H1 (cell line): ENCODE measurements around the gene PTPRT.

Experiments
- CBX5 ChIP-seq: fragments of 300-800, 300-1000 bp; sonication (generic); IDR thresholded peaks from 2 replicates; pipeline ENCODE4 v1.7.1; 2016; ENCODE audit warnings: antibody characterized with exemption, low read length, low read depth
- EP300 ChIP-seq, 2 experiments: IDR thresholded peaks; 1 replicate in 1 of 2; 2 replicates in 1 of 2; pipeline ENCODE4 v1.6.1; 2011 to 2012; ENCODE audit warnings: low read depth in 2 of 2, low read length in 2 of 2, mild to moderate bottlenecking in 2 of 2, borderline replicate concordance in 1 of 2, inconsistent platforms in 1 of 2, moderate library complexity in 1 of 2
- EZH2 ChIP-seq: fragments of 200-600 bp; sonication (generic); IDR thresholded peaks from 2 replicates; pipeline ENCODE4 v1.7.1; 2012; ENCODE audit warnings: low read depth, mild to moderate bottlenecking, moderate library complexity, low read length, inconsistent platforms; ENCODE audit not compliant: severe bottlenecking
- MAFK ChIP-seq: IDR thresholded peaks from 2 replicates; pipeline ENCODE4 v1.6.1; 2012; ENCODE audit warnings: low read depth, mild to moderate bottlenecking, improper control_type of control experiment, low read length
- POLR2A ChIP-seq, 2 experiments: IDR thresholded peaks; 1 replicate in 1 of 2; 2 replicates in 1 of 2; pipeline ENCODE4 v1.6.1; 2011; ENCODE audit warnings: low read depth in 2 of 2, low read length in 2 of 2, mild to moderate bottlenecking in 2 of 2; ENCODE audit errors: control extremely low read depth in 1 of 2
- POLR2AphosphoS5 ChIP-seq: IDR thresholded peaks from 2 replicates; pipeline ENCODE4 v1.6.1; 2011; ENCODE audit warnings: low read depth, low read length
- RAD21 ChIP-seq, 2 experiments: IDR thresholded peaks in 1 of 2; conservative IDR thresholded peaks in 1 of 2; 2 replicates each; pipeline ENCODE4 v1.6.1; 2011; ENCODE audit warnings: low read depth in 2 of 2, low read length in 2 of 2, improper control_type of control experiment in 1 of 2, inconsistent platforms in 1 of 2, mild to moderate bottlenecking in 1 of 2, moderate library complexity in 1 of 2
- SP1 ChIP-seq: IDR thresholded peaks from 2 replicates; pipeline ENCODE4 v1.6.1; 2011; ENCODE audit warnings: low read depth, low read length
- SRF ChIP-seq: IDR thresholded peaks from 2 replicates; pipeline ENCODE4 v1.6.1; 2011; ENCODE audit warnings: mild to moderate bottlenecking, low read depth, low read length, moderate library complexity
- TF ChIP-seq, protein P1 (sequence below), 3 experiments: IDR thresholded peaks; 1 replicate in 2 of 3; 2 replicates in 1 of 3; pipeline versions ENCODE4 v1.5.1 to v1.6.1; 2011; ENCODE audit warnings: low read length in 3 of 3, mild to moderate bottlenecking in 3 of 3, inconsistent platforms in 2 of 3, low read depth in 1 of 3, moderate library complexity in 1 of 3; ENCODE audit not compliant: insufficient read depth in 1 of 3; ENCODE audit errors: control extremely low read depth in 1 of 3
- TF ChIP-seq, protein P2 (sequence below): IDR thresholded peaks from 2 replicates; pipeline ENCODE4 v1.6.1; 2012; ENCODE audit warnings: inconsistent platforms

DNA sequence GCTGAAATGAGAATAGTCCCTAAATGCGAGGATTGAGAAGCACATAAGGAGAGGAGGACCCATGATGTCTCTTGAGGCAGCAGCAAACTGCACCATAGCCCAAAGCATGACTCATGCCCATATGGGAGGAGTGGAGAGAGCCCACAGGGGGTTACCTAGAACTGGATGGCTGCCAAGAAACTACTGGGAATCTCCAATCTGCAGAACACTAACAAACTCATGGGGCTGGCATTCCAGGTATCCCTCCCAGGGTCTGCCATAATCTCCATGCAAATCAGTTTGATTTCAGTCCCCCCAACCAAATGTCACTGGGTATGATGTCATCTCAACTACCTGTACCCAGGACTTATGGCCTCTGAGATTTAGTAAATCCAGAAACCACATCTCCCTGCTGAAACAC lies 410.5 kb downstream of the PTPRT start:
- TF ChIP-seq, protein P1, sequence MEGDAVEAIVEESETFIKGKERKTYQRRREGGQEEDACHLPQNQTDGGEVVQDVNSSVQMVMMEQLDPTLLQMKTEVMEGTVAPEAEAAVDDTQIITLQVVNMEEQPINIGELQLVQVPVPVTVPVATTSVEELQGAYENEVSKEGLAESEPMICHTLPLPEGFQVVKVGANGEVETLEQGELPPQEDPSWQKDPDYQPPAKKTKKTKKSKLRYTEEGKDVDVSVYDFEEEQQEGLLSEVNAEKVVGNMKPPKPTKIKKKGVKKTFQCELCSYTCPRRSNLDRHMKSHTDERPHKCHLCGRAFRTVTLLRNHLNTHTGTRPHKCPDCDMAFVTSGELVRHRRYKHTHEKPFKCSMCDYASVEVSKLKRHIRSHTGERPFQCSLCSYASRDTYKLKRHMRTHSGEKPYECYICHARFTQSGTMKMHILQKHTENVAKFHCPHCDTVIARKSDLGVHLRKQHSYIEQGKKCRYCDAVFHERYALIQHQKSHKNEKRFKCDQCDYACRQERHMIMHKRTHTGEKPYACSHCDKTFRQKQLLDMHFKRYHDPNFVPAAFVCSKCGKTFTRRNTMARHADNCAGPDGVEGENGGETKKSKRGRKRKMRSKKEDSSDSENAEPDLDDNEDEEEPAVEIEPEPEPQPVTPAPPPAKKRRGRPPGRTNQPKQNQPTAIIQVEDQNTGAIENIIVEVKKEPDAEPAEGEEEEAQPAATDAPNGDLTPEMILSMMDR (IDR thresholded peaks at IDR 0.05; ENCODE audit: control extremely low read depth in 1 of 3, insufficient read depth in 1 of 3, low read depth in 1 of 3, low read length in 3 of 3): no peak
- TF ChIP-seq SP1 (no peak), MAFK (no peak), CBX5 (no peak), RAD21 (IDR thresholded peaks at IDR 0.05 in 1 of 2, conservative IDR thresholded peaks at IDR 0.05 in 1 of 2; ENCODE audit: low read depth in 2 of 2, low read length in 2 of 2) (no peak), SRF (no peak), EP300 (IDR thresholded peaks at IDR 0.05; ENCODE audit: borderline replicate concordance in 1 of 2, low read depth in 2 of 2, low read length in 2 of 2) (no peak), EZH2 (no peak), POLR2A (IDR thresholded peaks at IDR 0.05; ENCODE audit: control extremely low read depth in 1 of 2, low read depth in 2 of 2, low read length in 2 of 2) (no peak), POLR2AphosphoS5 (no peak)
- TF ChIP-seq, protein P2, sequence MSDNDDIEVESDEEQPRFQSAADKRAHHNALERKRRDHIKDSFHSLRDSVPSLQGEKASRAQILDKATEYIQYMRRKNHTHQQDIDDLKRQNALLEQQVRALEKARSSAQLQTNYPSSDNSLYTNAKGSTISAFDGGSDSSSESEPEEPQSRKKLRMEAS: no peak
